RPMI7951 (cell line): Measurements from ENCODE around the gene GABRB2. TPM values are rescaled to one million over a fixed set of nuclear protein-coding genes. Genes with fewer than 3 reads are reported as not detected.
"Not testable (repeated sequence)": the region's sequence is repeated elsewhere in the genome, so short reads cannot be mapped to it uniquely, and the experiment has no call there.

ENCODE experiments used
- DNase-seq: peaks from one replicate; pipeline ENCODE4 v3.0.0-alpha.2; 2012; ENCODE audit warnings: low read depth
- total RNA-seq: library from RNA; depleted of rRNA; stranded (reverse); fragments of >200 nt; shearing (Covaris generic); gene quantifications from 2 replicates; pipeline ENCODE4 v1.2.3, GENCODE V29; 2014; rRNA removed

Gene GABRB2
- total RNA-seq = not detected in 2 replicates

GRCh38 chr5:161546470-161547301, at the start of gene GABRB2:
TSS of gene GABRB2 (minus strand) at chr5:161546725. CDS start at chr5:161546643, 82 bp downstream.
- DNase-seq = peak; percentile 35

- DNase-seq = no peak
These were observed 39.3 kb upstream of the GABRB2 start for GRCh38 chr5:161585798-161586197.

- DNase-seq = no peak
These were observed 34.1 kb upstream of the GABRB2 start for GRCh38 chr5:161580621-161581020.

GRCh38 chr5:161572914-161573313, 26.4 kb upstream of the GABRB2 start:
- no peak for DNase-seq

- DNase-seq = no peak
These were observed 19.6 kb upstream of the GABRB2 start for GRCh38 chr5:161566081-161566480.

GRCh38 chr5:161562446-161562845, 15.9 kb upstream of the GABRB2 start:
- DNase-seq = no peak

- peak; percentile 2 for DNase-seq
These were observed 2.6 kb upstream of the GABRB2 start for GRCh38 chr5:161549106-161549505.

- DNase-seq = no peak
These were observed 2.1 kb upstream of the GABRB2 start for GRCh38 chr5:161548487-161549094.

GRCh38 chr5:161547738-161548486, 1.4 kb upstream of the GABRB2 start:
- no peak for DNase-seq

- DNase-seq = no peak
These were observed 847 bp upstream of the GABRB2 start for GRCh38 chr5:161547406-161547737.

- DNase-seq = no peak
These were observed 443 bp downstream of the GABRB2 start for GRCh38 chr5:161546095-161546469.

- DNase-seq = no peak
These were observed 1.0 kb downstream of the GABRB2 start for GRCh38 chr5:161545344-161546094.

- peak; percentile 34 for DNase-seq
These were observed 2.2 kb downstream of the GABRB2 start for GRCh38 chr5:161544350-161544765.

- no peak for DNase-seq
These were observed 7.5 kb downstream of the GABRB2 start for GRCh38 chr5:161539016-161539415.

- no peak for DNase-seq
These were observed 10.8 kb downstream of the GABRB2 start for GRCh38 chr5:161535762-161536161.

GRCh38 chr5:161530700-161531099, 15.8 kb downstream of the GABRB2 start:
- DNase-seq = no peak

GRCh38 chr5:161513942-161514341, 32.6 kb downstream of the GABRB2 start:
- no peak for DNase-seq

- DNase-seq = no peak
These were observed 38.9 kb downstream of the GABRB2 start for GRCh38 chr5:161507591-161507990.

GRCh38 chr5:161505160-161505559, 41.4 kb downstream of the GABRB2 start:
- DNase-seq = not testable (repeated sequence)

- DNase-seq = no peak
These were observed 48.0 kb downstream of the GABRB2 start for GRCh38 chr5:161498531-161498930.

- DNase-seq = no peak
These were observed 62.8 kb downstream of the GABRB2 start for GRCh38 chr5:161483721-161484120.

GRCh38 chr5:161481922-161482321, 64.6 kb downstream of the GABRB2 start:
- DNase-seq = no peak
